ENCODE data around the gene GNG2. TPM values are rescaled to one million over a fixed set of nuclear protein-coding genes. Genes with fewer than 3 reads are reported as not detected.

GNG2 gene
- total and polyA plus RNA-seq, 4 donors: 5.3 to 31.9 (median 12.5) TPM

DNA sequence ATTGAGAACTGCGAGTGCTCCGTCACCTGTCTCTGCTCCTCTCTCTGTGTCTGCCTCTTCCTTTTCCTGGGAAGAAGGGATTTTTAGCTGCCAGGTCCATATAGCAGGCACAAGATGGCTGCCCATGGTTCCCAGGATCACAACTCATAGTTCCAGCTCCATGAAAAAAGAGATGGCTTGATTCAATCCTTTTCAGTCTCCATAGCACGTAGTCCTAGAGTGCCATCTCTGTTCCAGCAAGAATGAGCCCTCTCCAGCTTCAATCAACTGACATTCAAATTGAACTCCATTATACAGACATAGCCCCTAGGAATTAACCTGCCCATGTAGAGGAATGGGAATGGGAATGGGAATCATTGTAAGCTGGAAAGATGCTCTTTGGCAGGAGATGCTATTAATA, 94.2 kb downstream of the GNG2 start:
- H3K27me3 ChIP-seq (ENCODE audit: control insufficient read depth in 1 of 2, insufficient read depth in 2 of 2, low read length in 1 of 2): no peaks in the 10 kb centered on the region
- intact Hi-C loops (cut with DNase I): no loop called here
- H3K27ac ChIP-seq (ENCODE audit: low read depth in 1 of 2, low read length in 2 of 2): no peak overlapping the region
- no peaks in the 10 kb centered on the region for H3K36me3 ChIP-seq (ENCODE audit: control insufficient read depth in 1 of 2, insufficient read depth in 2 of 2, low read length in 1 of 2)
- ATAC-seq (ENCODE audit: low FRiP score): no peak
- H3K4me3 ChIP-seq (ENCODE audit: low read length in 2 of 2): no peak overlapping the region
- H3K9me3 ChIP-seq (ENCODE audit: control insufficient read depth, low read length): peaks cover 2% of the 10 kb centered on the region
- no peaks in the 10 kb centered on the region for H3K4me1 ChIP-seq (ENCODE audit: control insufficient read depth in 1 of 2, insufficient read depth in 2 of 2, low read length in 2 of 2)
- no peak for DNase-seq
- WGBS, 2 donors: 95 to 100% methylated on average over 3 of the region's 3 CpGs

DNA sequence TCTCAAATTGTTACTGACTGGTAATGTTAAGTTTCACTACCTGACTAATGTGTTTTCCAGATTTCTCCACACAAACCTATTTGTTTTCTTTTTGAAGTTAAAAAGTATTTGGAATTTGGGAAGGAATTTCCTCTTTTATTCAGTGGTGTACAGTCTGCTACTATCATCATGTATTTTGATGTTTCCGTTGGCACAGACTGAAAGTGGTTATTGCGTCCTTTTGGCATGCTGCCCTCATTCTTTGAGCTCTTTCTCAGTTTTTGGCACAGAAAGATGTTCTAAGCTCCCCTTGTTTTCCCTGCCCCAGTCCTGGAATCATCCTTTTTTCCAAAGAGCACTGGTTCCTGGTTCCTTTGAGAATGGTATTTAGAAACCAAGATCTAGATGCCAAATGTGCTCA, 97.5 kb downstream of the GNG2 start:
- no peaks in the 10 kb centered on the region for H3K4me1 ChIP-seq (ENCODE audit: control insufficient read depth in 1 of 2, insufficient read depth in 2 of 2, low read length in 2 of 2)
- H3K27me3 ChIP-seq (ENCODE audit: control insufficient read depth in 1 of 2, insufficient read depth in 2 of 2, low read length in 1 of 2): no peaks in the 10 kb centered on the region
- H3K36me3 ChIP-seq (ENCODE audit: control insufficient read depth in 1 of 2, insufficient read depth in 2 of 2, low read length in 1 of 2): no peaks in the 10 kb centered on the region
- peaks cover 2% of the 10 kb centered on the region for H3K9me3 ChIP-seq (ENCODE audit: control insufficient read depth, low read length)
- ATAC-seq (ENCODE audit: low FRiP score) (no peak), DNase-seq (no peak)
- intact Hi-C loops (cut with DNase I): no loop called here
- no peak overlapping the region for H3K4me3 ChIP-seq (ENCODE audit: low read length in 2 of 2)
- no peak overlapping the region for H3K27ac ChIP-seq (ENCODE audit: low read depth in 1 of 2, low read length in 2 of 2)
- WGBS, 2 donors: 48% methylated on average over 2 of the region's 2 CpGs

DNA sequence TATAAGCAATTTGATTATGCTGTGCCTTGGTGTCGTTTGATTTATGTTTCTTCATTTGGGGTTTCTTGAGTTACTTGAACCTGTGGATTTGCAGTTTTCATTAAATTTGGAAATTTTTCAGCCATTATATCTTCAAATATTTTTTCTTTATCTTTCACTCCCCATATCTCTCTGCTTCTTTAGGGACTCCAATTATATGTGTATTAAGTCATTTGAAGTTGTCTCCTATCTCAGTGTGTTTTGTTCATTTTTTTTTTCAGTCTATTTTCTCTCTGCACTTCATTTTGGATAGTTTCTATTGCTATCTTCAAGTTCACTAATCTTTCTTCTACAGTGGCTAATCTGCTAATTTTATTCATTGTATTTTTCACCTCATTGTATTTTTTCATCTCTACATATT, 99.5 kb downstream of the GNG2 start:
- peaks cover 4% of the 10 kb centered on the region for H3K9me3 ChIP-seq (ENCODE audit: control insufficient read depth, low read length)
- WGBS, 2 donors: 98% methylated on average over 1 of the region's 1 CpG
- no peak overlapping the region for H3K4me3 ChIP-seq (ENCODE audit: low read length in 2 of 2)
- intact Hi-C loops (cut with DNase I): no loop called here
- H3K4me1 ChIP-seq (ENCODE audit: control insufficient read depth in 1 of 2, insufficient read depth in 2 of 2, low read length in 2 of 2): peaks cover 0 to 2% of the 10 kb centered on the region in 2 donors
- H3K27me3 ChIP-seq (ENCODE audit: control insufficient read depth in 1 of 2, insufficient read depth in 2 of 2, low read length in 1 of 2): no peaks in the 10 kb centered on the region
- H3K36me3 ChIP-seq (ENCODE audit: control insufficient read depth in 1 of 2, insufficient read depth in 2 of 2, low read length in 1 of 2): no peaks in the 10 kb centered on the region
- ATAC-seq (ENCODE audit: low FRiP score): no peak
- no peak overlapping the region for H3K27ac ChIP-seq (ENCODE audit: low read depth in 1 of 2, low read length in 2 of 2)
- DNase-seq: no peak

DNA sequence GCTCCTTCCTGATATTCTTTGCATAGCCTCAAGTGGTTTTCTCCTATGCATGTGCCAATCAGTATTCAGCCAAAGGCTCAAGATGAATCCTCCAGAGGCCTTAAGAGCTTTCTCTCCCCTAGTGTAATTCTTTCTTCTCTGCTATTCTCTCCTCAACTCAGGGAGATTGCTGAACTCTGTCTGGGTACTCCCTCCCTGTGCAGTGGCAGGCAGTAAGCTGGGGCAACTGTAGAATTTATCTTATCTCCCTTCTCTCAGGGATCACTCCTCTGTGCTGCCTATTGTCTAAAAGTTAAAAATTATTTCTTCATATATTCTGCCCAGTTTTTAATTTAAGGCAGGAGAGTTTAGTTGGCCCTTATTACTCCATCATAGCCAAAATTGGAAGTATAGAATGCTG, 100.5 kb downstream of the GNG2 start:
- Histone ChIP-seq H3K27me3 (ENCODE audit: control insufficient read depth in 1 of 2, insufficient read depth in 2 of 2, low read length in 1 of 2) (no peaks in the 10 kb centered on the region), H3K9me3 (ENCODE audit: control insufficient read depth, low read length) (peaks cover 4% of the 10 kb centered on the region), H3K36me3 (ENCODE audit: control insufficient read depth in 1 of 2, insufficient read depth in 2 of 2, low read length in 1 of 2) (no peaks in the 10 kb centered on the region), H3K4me1 (ENCODE audit: control insufficient read depth in 1 of 2, insufficient read depth in 2 of 2, low read length in 2 of 2) (peaks cover 0 to 2% of the 10 kb centered on the region in 2 donors), H3K27ac (ENCODE audit: low read depth in 1 of 2, low read length in 2 of 2) (no peak overlapping the region), H3K4me3 (ENCODE audit: low read length in 2 of 2) (no peak overlapping the region)
- DNase-seq (no peak), ATAC-seq (ENCODE audit: low FRiP score) (no peak)
- intact Hi-C loops (cut with DNase I): no loop called here

DNA sequence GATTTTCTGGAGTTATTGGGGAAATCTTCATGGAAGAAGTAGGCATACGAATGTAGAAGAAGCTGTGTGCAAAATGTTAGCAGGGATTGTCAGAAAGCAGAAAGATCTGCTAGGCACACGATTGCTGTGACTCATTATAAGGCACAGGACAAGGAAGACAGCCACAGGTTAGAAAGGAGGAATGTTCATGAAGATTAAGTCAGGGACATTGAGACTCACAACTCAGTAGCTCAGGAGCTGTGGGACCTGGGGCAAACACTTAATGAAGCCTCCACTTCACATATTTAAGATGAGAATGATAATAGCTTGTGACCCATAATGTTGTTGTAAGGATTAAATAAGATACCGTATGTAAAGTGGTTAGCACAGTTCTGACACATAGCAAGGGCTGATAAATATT, 102.3 kb downstream of the GNG2 start:
- H3K9me3 ChIP-seq (ENCODE audit: control insufficient read depth, low read length): peaks cover 4% of the 10 kb centered on the region
- ATAC-seq (ENCODE audit: low FRiP score): no peak
- no peaks in the 10 kb centered on the region for H3K36me3 ChIP-seq (ENCODE audit: control insufficient read depth in 1 of 2, insufficient read depth in 2 of 2, low read length in 1 of 2)
- H3K4me1 ChIP-seq (ENCODE audit: control insufficient read depth in 1 of 2, insufficient read depth in 2 of 2, low read length in 2 of 2): peaks cover 0 to 2% of the 10 kb centered on the region in 2 donors
- H3K27me3 ChIP-seq (ENCODE audit: control insufficient read depth in 1 of 2, insufficient read depth in 2 of 2, low read length in 1 of 2): no peaks in the 10 kb centered on the region
- WGBS, 2 donors: 24 to 29% methylated on average over 3 of the region's 3 CpGs
- no peak for DNase-seq
- no peak overlapping the region for H3K4me3 ChIP-seq (ENCODE audit: low read length in 2 of 2)
- intact Hi-C loops (cut with DNase I): no loop called here
- H3K27ac ChIP-seq (ENCODE audit: low read depth in 1 of 2, low read length in 2 of 2): no peak overlapping the region

DNA sequence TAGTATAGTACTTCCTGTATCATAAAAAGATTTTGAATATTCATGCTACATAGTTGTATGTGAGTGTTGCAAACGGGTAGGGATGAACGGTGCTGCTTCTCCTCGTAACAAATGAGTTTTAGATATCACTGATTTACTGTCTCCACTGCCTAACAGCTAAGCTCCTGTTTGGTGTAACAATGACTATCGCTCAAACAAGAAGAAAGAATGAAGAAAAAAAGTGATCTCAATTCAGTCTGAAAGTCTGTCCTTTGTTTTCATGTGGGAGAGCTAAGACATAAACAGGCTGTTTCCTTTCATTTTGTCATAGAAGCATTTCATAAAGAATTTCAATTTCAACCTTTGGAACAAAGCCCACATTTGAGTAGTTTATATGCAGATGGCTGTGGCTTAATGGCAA, 102.9 kb downstream of the GNG2 start:
- intact Hi-C loops (cut with DNase I): no loop called here
- Histone ChIP-seq H3K36me3 (ENCODE audit: control insufficient read depth in 1 of 2, insufficient read depth in 2 of 2, low read length in 1 of 2) (no peaks in the 10 kb centered on the region), H3K4me3 (ENCODE audit: low read length in 2 of 2) (no peak overlapping the region), H3K27me3 (ENCODE audit: control insufficient read depth in 1 of 2, insufficient read depth in 2 of 2, low read length in 1 of 2) (no peaks in the 10 kb centered on the region), H3K27ac (ENCODE audit: low read depth in 1 of 2, low read length in 2 of 2) (no peak overlapping the region), H3K9me3 (ENCODE audit: control insufficient read depth, low read length) (peaks cover 1% of the 10 kb centered on the region), H3K4me1 (ENCODE audit: control insufficient read depth in 1 of 2, insufficient read depth in 2 of 2, low read length in 2 of 2) (peaks cover 0 to 2% of the 10 kb centered on the region in 2 donors)
- ATAC-seq (ENCODE audit: low FRiP score) (no peak), DNase-seq (no peak)
- WGBS, 2 donors: 14 to 18% methylated on average over 4 of the region's 4 CpGs

DNA sequence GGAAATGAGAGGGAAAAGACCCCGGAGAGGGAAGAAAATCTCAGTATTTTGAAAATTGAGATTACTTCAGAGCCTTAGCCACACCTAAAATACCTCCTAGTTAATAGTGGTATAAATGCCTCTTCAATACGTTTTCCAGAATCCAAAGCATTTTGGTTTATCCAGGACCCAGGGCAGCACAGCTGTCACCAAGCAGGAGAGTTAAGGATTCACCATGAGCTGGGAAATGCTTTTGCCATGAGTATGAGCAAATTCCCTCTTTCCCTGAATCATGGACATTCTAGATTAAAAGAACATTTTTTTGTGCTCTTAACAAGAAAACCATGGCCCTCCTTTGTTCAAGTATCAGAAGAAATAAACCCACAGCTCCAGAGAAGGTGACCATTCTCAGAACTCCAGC, 107.1 kb downstream of the GNG2 start:
- no peaks in the 10 kb centered on the region for H3K36me3 ChIP-seq (ENCODE audit: control insufficient read depth in 1 of 2, insufficient read depth in 2 of 2, low read length in 1 of 2)
- DNase-seq (no peak), ATAC-seq (ENCODE audit: low FRiP score) (no peak)
- intact Hi-C loops (cut with DNase I): no loop called here
- H3K27ac ChIP-seq (ENCODE audit: low read depth in 1 of 2, low read length in 2 of 2): no peak overlapping the region
- WGBS, 2 donors: 77 to 78% methylated on average over 2 of the region's 2 CpGs
- no peaks in the 10 kb centered on the region for H3K27me3 ChIP-seq (ENCODE audit: control insufficient read depth in 1 of 2, insufficient read depth in 2 of 2, low read length in 1 of 2)
- no peak overlapping the region for H3K4me3 ChIP-seq (ENCODE audit: low read length in 2 of 2)
- H3K4me1 ChIP-seq (ENCODE audit: control insufficient read depth in 1 of 2, insufficient read depth in 2 of 2, low read length in 2 of 2): peaks cover 0 to 2% of the 10 kb centered on the region in 2 donors
- peaks cover 1% of the 10 kb centered on the region for H3K9me3 ChIP-seq (ENCODE audit: control insufficient read depth, low read length)

DNA sequence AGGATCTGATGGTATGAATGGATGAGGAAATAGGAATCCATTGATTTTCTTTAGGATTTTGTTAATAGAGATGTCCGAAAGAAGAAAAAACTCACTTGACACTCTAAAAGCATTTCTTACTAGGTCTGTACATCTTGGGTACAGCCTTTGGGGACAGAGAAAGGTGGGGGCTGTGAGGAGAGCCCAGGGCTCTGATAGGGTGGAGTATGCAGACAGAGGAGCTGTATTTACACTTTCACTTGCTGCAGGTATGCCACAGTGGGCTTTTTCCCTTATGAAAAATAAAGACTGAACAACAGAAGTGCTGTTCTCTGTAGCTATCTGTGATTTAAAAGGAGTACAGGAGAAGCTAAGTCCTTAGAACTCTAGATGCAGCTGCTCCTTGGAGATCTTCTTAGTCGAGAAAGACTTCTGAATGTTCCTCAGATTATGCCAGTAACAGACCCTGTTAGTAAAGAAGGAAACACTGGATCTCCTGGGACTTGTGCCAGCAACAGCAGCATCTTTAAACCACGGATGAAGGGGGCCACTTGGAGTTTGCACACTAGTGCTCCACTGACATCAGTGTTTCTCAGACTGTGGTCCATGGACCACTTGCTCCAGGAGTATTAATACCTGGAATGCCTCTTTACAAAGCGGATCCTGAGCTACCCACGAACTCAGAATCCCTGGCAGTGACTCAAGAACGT, 109.6 kb downstream of the GNG2 start:
- Histone ChIP-seq H3K36me3 (ENCODE audit: control insufficient read depth in 1 of 2, insufficient read depth in 2 of 2, low read length in 1 of 2) (no peaks in the 10 kb centered on the region), H3K4me1 (ENCODE audit: control insufficient read depth in 1 of 2, insufficient read depth in 2 of 2, low read length in 2 of 2) (no peaks in the 10 kb centered on the region), H3K9me3 (ENCODE audit: control insufficient read depth, low read length) (no peaks in the 10 kb centered on the region), H3K27me3 (ENCODE audit: control insufficient read depth in 1 of 2, insufficient read depth in 2 of 2, low read length in 1 of 2) (no peaks in the 10 kb centered on the region), H3K4me3 (ENCODE audit: low read length in 2 of 2) (no peak overlapping the region), H3K27ac (ENCODE audit: low read depth in 1 of 2, low read length in 2 of 2) (no peak overlapping the region)
- DNase-seq (no peak), ATAC-seq (ENCODE audit: low FRiP score) (no peak)
- 50 to 59% methylated on average over 6 of the region's 6 CpGs for WGBS, 2 donors
- intact Hi-C loops (cut with DNase I): no loop called here

DNA sequence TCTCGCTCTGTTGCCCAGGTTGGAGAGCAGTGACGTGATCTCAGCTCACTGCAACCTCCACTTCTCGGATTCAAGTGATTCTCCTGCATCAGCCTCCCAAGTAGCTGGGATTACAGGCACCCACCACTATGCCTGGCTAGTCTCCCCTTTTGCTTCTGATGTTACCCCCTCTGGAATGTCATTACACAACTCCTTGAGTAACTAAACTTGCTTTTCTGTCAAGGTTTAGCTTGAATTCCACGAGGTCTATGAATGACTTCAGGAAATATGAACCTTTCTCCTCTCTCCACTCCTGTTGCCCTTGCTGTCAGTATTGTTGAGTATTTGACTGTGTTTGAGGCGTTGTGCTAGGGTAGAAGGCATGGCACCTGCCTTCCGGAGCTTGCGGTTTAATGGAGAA, 112.2 kb downstream of the GNG2 start:
- H3K9me3 ChIP-seq (ENCODE audit: control insufficient read depth, low read length): no peaks in the 10 kb centered on the region
- no peaks in the 10 kb centered on the region for H3K36me3 ChIP-seq (ENCODE audit: control insufficient read depth in 1 of 2, insufficient read depth in 2 of 2, low read length in 1 of 2)
- intact Hi-C loops (cut with DNase I): no loop called here
- H3K4me3 ChIP-seq (ENCODE audit: low read length in 2 of 2): no peak overlapping the region
- DNase-seq (no peak), ATAC-seq (ENCODE audit: low FRiP score) (no peak)
- H3K4me1 ChIP-seq (ENCODE audit: control insufficient read depth in 1 of 2, insufficient read depth in 2 of 2, low read length in 2 of 2): peaks cover 0 to 2% of the 10 kb centered on the region in 2 donors
- no peak overlapping the region for H3K27ac ChIP-seq (ENCODE audit: low read depth in 1 of 2, low read length in 2 of 2)
- WGBS, 2 donors: 93% methylated on average over 7 of the region's 7 CpGs
- H3K27me3 ChIP-seq (ENCODE audit: control insufficient read depth in 1 of 2, insufficient read depth in 2 of 2, low read length in 1 of 2): no peaks in the 10 kb centered on the region
